Skeletal muscle cell (primary cell): ENCODE results near the gene SPARC.
A peak's percentile ranks its signal among the peaks of the same experiment; 100 is the strongest.
"Not testable (repeated sequence)": the region's sequence is repeated elsewhere in the genome, so short reads cannot be mapped to it uniquely, and the experiment has no call there.

Experiments used
- DNase-seq: peaks from one replicate; pipeline ENCODE4 v3.0.0-alpha.2; 2010; ENCODE audit warnings: low read depth
- H3K4me3 ChIP-seq: 2 replicates; pipeline ENCODE4 v1.5.1; 2011; ENCODE audit warnings: low read depth, mild to moderate bottlenecking, control low read depth, low read length, moderate library complexity

Gene SPARC

GRCh38 chr5:151703780-151704179, 17.1 kb upstream of the SPARC start:
- no peak overlapping the region for H3K4me3 ChIP-seq
- DNase-seq, result no peak

- H3K4me3 ChIP-seq, result no peak overlapping the region
- no peak for DNase-seq
Measured at GRCh38 chr5:151703227-151703626, 16.5 kb upstream of the SPARC start.

- no peak for DNase-seq
- no peak overlapping the region for H3K4me3 ChIP-seq
Measured at GRCh38 chr5:151700820-151701219, 14.1 kb upstream of the SPARC start.

GRCh38 chr5:151700296-151700695, 13.6 kb upstream of the SPARC start:
- no peak overlapping the region for H3K4me3 ChIP-seq
- DNase-seq, result no peak

- peak; percentile 95 for DNase-seq
- no peak overlapping the region for H3K4me3 ChIP-seq
Measured at GRCh38 chr5:151699071-151699901, 12.6 kb upstream of the SPARC start.

- DNase-seq, H3K4me3 ChIP-seq: not testable (repeated sequence)
Measured at GRCh38 chr5:151698081-151698480, 11.4 kb upstream of the SPARC start.

- H3K4me3 ChIP-seq, result no peak overlapping the region
- DNase-seq, result no peak
Measured at GRCh38 chr5:151697452-151697851, 10.7 kb upstream of the SPARC start.

- peak; percentile 99 for DNase-seq
- H3K4me3 ChIP-seq, result peak overlapping the region; percentile 1
Measured at GRCh38 chr5:151696470-151697061, 9.9 kb upstream of the SPARC start.

GRCh38 chr5:151695464-151695863, 8.7 kb upstream of the SPARC start:
- DNase-seq, result no peak
- H3K4me3 ChIP-seq, result no peak overlapping the region

GRCh38 chr5:151694035-151694485, 7.3 kb upstream of the SPARC start:
- DNase-seq, result no peak
- no peak overlapping the region for H3K4me3 ChIP-seq

- DNase-seq, result no peak
- H3K4me3 ChIP-seq, result no peak overlapping the region
Measured at GRCh38 chr5:151692312-151692711, 5.6 kb upstream of the SPARC start.

GRCh38 chr5:151691706-151692105, 5.0 kb upstream of the SPARC start:
- no peak for DNase-seq
- no peak overlapping the region for H3K4me3 ChIP-seq

GRCh38 chr5:151689591-151689990, 2.9 kb upstream of the SPARC start:
- not testable (repeated sequence) for DNase-seq, H3K4me3 ChIP-seq

- DNase-seq, result no peak
- no peak overlapping the region for H3K4me3 ChIP-seq
Measured at GRCh38 chr5:151688436-151688835, 1.7 kb upstream of the SPARC start.

- no peak for DNase-seq
- H3K4me3 ChIP-seq, result peak overlapping the region; percentile 73
Measured at GRCh38 chr5:151685749-151686673, 704 bp downstream of the SPARC start.

GRCh38 chr5:151684690-151685361, 1.9 kb downstream of the SPARC start:
- DNase-seq, result peak; percentile 91
- peak overlapping the region; percentile 73 for H3K4me3 ChIP-seq

- DNase-seq, result no peak
- H3K4me3 ChIP-seq, result peak overlapping the region; percentile 73
Measured at GRCh38 chr5:151683986-151684588, 2.6 kb downstream of the SPARC start.

GRCh38 chr5:151683444-151683843, 3.3 kb downstream of the SPARC start:
- DNase-seq, result no peak
- peak overlapping the region; percentile 73 for H3K4me3 ChIP-seq

- no peak for DNase-seq
- peak overlapping the region; percentile 73 for H3K4me3 ChIP-seq
Measured at GRCh38 chr5:151682751-151683331, 3.9 kb downstream of the SPARC start.
